ENCODE measurements around the gene POLN.

POLN gene

GRCh38 chr4:2051086-2051485 lies 190.8 kb downstream of the POLN start:
- Histone ChIP-seq H3K4me3 (ENCODE audit: low read depth, low read length) (no peak overlapping the region), H3K36me3 (no peaks in the 10 kb centered on the region), H3K27ac (no peak overlapping the region), H3K27me3 (ENCODE audit: insufficient read depth, low read depth, severe bottlenecking) (no peaks in the 10 kb centered on the region), H3K9me3 (ENCODE audit: severe bottlenecking) (no peaks in the 10 kb centered on the region)
- TF ChIP-seq, protein P1, sequence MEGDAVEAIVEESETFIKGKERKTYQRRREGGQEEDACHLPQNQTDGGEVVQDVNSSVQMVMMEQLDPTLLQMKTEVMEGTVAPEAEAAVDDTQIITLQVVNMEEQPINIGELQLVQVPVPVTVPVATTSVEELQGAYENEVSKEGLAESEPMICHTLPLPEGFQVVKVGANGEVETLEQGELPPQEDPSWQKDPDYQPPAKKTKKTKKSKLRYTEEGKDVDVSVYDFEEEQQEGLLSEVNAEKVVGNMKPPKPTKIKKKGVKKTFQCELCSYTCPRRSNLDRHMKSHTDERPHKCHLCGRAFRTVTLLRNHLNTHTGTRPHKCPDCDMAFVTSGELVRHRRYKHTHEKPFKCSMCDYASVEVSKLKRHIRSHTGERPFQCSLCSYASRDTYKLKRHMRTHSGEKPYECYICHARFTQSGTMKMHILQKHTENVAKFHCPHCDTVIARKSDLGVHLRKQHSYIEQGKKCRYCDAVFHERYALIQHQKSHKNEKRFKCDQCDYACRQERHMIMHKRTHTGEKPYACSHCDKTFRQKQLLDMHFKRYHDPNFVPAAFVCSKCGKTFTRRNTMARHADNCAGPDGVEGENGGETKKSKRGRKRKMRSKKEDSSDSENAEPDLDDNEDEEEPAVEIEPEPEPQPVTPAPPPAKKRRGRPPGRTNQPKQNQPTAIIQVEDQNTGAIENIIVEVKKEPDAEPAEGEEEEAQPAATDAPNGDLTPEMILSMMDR (IDR thresholded peaks at IDR 0.05; ENCODE audit: low read depth, low read length) = no peak
- no peak for DNase-seq

DNA sequence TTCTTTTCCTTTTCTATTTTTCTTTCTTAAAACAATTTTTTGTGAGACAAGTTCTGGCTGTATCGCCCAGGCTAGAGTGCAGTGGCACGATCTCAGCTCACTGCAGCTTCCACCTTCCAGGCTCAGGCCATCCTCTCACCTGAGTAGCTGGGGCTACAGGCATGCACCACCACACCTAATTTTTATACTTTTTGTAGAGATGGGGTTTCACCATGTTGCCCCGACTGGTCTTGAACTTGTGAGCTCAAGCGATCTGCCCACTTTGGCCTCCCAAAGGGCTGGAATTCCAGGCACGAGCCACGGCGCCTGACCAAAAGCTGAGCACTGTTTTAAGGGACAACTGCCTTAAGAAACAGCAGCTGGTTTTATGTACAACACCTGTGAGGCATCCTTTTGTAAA lies 192.1 kb downstream of the POLN start:
- Histone ChIP-seq H3K9me3 (ENCODE audit: severe bottlenecking) (no peaks in the 10 kb centered on the region), H3K27me3 (ENCODE audit: insufficient read depth, low read depth, severe bottlenecking) (no peaks in the 10 kb centered on the region), H3K36me3 (peaks cover under 1% of the 10 kb centered on the region), H3K4me3 (ENCODE audit: low read depth, low read length) (no peak overlapping the region), H3K27ac (no peak overlapping the region)
- no peak for DNase-seq
- TF ChIP-seq, protein P1 (IDR thresholded peaks at IDR 0.05; ENCODE audit: low read depth, low read length) = no peak

- Histone ChIP-seq H3K4me3 (ENCODE audit: low read depth, low read length) (no peak overlapping the region), H3K9me3 (ENCODE audit: severe bottlenecking) (no peaks in the 10 kb centered on the region), H3K27ac (no peak overlapping the region), H3K27me3 (ENCODE audit: insufficient read depth, low read depth, severe bottlenecking) (no peaks in the 10 kb centered on the region), H3K36me3 (peaks cover 4% of the 10 kb centered on the region)
- TF ChIP-seq, protein P1 (IDR thresholded peaks at IDR 0.05; ENCODE audit: low read depth, low read length) = no peak
- DNase-seq = no peak
Measured at GRCh38 chr4:2049381-2049780, 192.5 kb downstream of the POLN start.

GRCh38 chr4:2048831-2049230 lies 193.1 kb downstream of the POLN start:
- TF ChIP-seq, protein P1 (IDR thresholded peaks at IDR 0.05; ENCODE audit: low read depth, low read length) = no peak
- Histone ChIP-seq H3K9me3 (ENCODE audit: severe bottlenecking) (no peaks in the 10 kb centered on the region), H3K27me3 (ENCODE audit: insufficient read depth, low read depth, severe bottlenecking) (no peaks in the 10 kb centered on the region), H3K4me3 (ENCODE audit: low read depth, low read length) (no peak overlapping the region), H3K27ac (no peak overlapping the region), H3K36me3 (peaks cover 7% of the 10 kb centered on the region)
- no peak for DNase-seq

DNA sequence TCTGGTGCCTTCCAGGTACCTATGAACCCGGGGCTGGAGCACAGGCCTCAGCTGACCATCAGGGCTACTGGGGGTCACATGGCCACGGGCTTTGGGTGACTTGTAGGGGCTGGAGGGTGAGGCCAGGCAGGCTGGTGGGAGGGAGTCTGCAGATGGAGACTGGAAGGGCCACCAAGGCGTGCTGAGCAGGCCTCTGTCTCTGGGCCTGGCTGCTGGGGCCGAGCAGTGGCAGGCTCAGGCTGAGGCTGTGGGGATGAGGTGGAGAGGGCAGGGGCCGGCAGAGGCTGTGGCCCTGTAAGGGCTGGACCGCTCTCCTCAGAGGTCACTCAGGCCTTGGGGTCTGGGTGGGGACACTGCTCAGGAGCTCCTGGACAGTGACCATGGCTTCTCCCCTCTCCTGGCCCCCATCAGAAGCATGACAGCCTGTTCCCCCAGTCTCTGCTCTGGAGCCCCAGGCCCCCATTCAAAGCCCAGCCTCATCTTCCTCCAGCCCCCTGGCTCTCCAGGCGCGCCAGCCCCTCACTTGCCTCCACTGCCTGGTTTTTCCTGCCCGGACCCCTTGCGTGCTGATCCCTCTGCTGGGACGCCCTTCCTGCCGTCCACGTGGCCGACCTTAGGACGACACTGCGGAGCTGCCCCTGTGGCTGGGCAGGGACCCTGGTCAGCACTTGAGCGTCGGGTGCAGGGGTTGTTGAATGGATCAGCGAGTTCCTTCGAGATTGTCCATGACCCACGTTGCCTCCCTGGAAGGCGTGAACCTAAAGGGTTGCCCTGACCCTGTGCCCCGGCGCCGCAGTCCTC lies 193.9 kb downstream of the POLN start:
- no peaks in the 10 kb centered on the region for H3K27me3 ChIP-seq (ENCODE audit: insufficient read depth, low read depth, severe bottlenecking)
- no peak for DNase-seq
- TF ChIP-seq, protein P1 (IDR thresholded peaks at IDR 0.05; ENCODE audit: low read depth, low read length) = no peak
- H3K27ac ChIP-seq = no peak overlapping the region
- H3K4me3 ChIP-seq (ENCODE audit: low read depth, low read length) = no peak overlapping the region
- H3K36me3 ChIP-seq = peaks cover 7% of the 10 kb centered on the region
- H3K9me3 ChIP-seq (ENCODE audit: severe bottlenecking) = no peaks in the 10 kb centered on the region
